Karpas-422 (cell line): ENCODE measurements around the gene ROCK1. TPM values are rescaled to one million over a fixed set of nuclear protein-coding genes. Genes with fewer than 3 reads are reported as not detected.
"Not testable (repeated sequence)": the region's sequence is repeated elsewhere in the genome, so short reads cannot be mapped to it uniquely, and the experiment has no call there.

Experiments
- DNase-seq: peaks from one replicate; pipeline ENCODE4 v3.0.0-alpha.2; 2015
- H2AFZ ChIP-seq: fragments of 200-600 bp; sonication (generic); 2 replicates; pipeline ENCODE4 v1.6.1; 2014; ENCODE audit warnings: antibody characterized with exemption, low read length, mixed read lengths
- H3K27ac ChIP-seq: fragments of 200-600 bp; sonication (generic); 2 replicates; pipeline ENCODE4 v1.5.1; 2014; ENCODE audit warnings: mild to moderate bottlenecking, low read length, moderate library complexity
- H3K27me3 ChIP-seq: fragments of 200-600 bp; sonication (generic); 2 replicates; pipeline ENCODE4 v1.6.1; 2014; ENCODE audit warnings: low read length, mixed read lengths
- H3K36me3 ChIP-seq: fragments of 200-600 bp; sonication (generic); 2 replicates; pipeline ENCODE4 v1.6.1; 2014; ENCODE audit warnings: low read length, mixed read lengths; ENCODE audit not compliant: insufficient read depth
- H3K4me1 ChIP-seq: fragments of 200-600 bp; sonication (generic); 2 replicates; pipeline ENCODE4 v1.6.1; 2014; ENCODE audit warnings: mild to moderate bottlenecking, low read length, mixed read lengths
- H3K4me2 ChIP-seq: fragments of 200-600 bp; sonication (generic); 2 replicates; pipeline ENCODE4 v1.6.1; 2014; ENCODE audit warnings: low read length, low read depth, mild to moderate bottlenecking; ENCODE audit not compliant: poor library complexity, severe bottlenecking
- H3K4me3 ChIP-seq: fragments of 200-600 bp; sonication (generic); 2 replicates; pipeline ENCODE4 v1.5.1; 2014; ENCODE audit warnings: mild to moderate bottlenecking, antibody characterized with exemption, low read length, mixed read lengths
- H3K79me2 ChIP-seq: fragments of 200-600 bp; sonication (generic); 2 replicates; pipeline ENCODE4 v1.6.1; 2014; ENCODE audit warnings: mild to moderate bottlenecking, low read length, mixed read lengths
- H3K9ac ChIP-seq: fragments of 200-600 bp; sonication (generic); 2 replicates; pipeline ENCODE4 v1.6.0; 2014; ENCODE audit warnings: low read length
- H3K9me2 ChIP-seq: fragments of 200-600 bp; sonication (generic), shearing (Covaris generic); replicated peaks from 2 replicates; pipeline ENCODE4 v1.6.0; 2014; ENCODE audit warnings: mild to moderate bottlenecking, low read length, moderate library complexity; ENCODE audit not compliant: insufficient read depth
- H3K9me3 ChIP-seq: fragments of 300-700, 200-600 bp; sonication (generic); 2 replicates; pipeline ENCODE4 v1.6.1; 2014; ENCODE audit warnings: low read length, mixed read lengths
- H4K20me1 ChIP-seq: fragments of 200-600 bp; sonication (generic); 2 replicates; pipeline ENCODE4 v1.6.1; 2014; ENCODE audit warnings: mild to moderate bottlenecking, antibody characterized with exemption, low read length, low read depth; ENCODE audit not compliant: insufficient read depth
- total RNA-seq: library from RNA; depleted of rRNA; stranded (reverse); fragments of >200 nt; shearing (Covaris generic); gene quantifications from 2 replicates; pipeline ENCODE4 v1.2.3, GENCODE V29; 2014; ENCODE audit warnings: low replicate concordance; rRNA removed

ROCK1 gene
- total RNA-seq, result 41.2 and 47.0 TPM in 2 replicates

GRCh38 chr18:21111346-21112139, at the start of gene ROCK1:
TSS of gene ROCK1 (minus strand) at chr18:21111813. CDS start at chr18:21110910, 903 bp downstream.
- peaks cover 37% of the 10 kb centered on the region for H4K20me1 ChIP-seq
- H3K9me3 ChIP-seq, result no peaks in the 10 kb centered on the region
- peak within 1 kb of the TSS; percentile 92 for H3K4me3 ChIP-seq
- H3K27ac ChIP-seq, result peak within 1 kb of the TSS; percentile 74
- H3K79me2 ChIP-seq, result peaks cover 50% of the 10 kb centered on the region
- H2AFZ ChIP-seq, result peak within 1 kb of the TSS; percentile 99
- H3K27me3 ChIP-seq, result no peaks in the 10 kb centered on the region
- H3K4me2 ChIP-seq, result peak within 1 kb of the TSS; percentile 88
- no peaks in the 10 kb centered on the region for H3K9me2 ChIP-seq
- DNase-seq, result peak; percentile 98
- H3K36me3 ChIP-seq, result peaks cover 4% of the 10 kb centered on the region; the same call in 1 of the 2 replicates
- H3K9ac ChIP-seq, result peak within 1 kb of the TSS; percentile 98
- peaks cover 42% of the 10 kb centered on the region for H3K4me1 ChIP-seq

- Histone ChIP-seq H3K9me3 (peaks cover 25% of the 10 kb centered on the region), H3K27ac (no peak overlapping the region), H3K9ac (no peak overlapping the region), H3K4me3 (no peak overlapping the region), H3K4me2 (no peak overlapping the region), H3K9me2 (no peaks in the 10 kb centered on the region), H3K79me2 (no peaks in the 10 kb centered on the region), H3K36me3 (no peaks in the 10 kb centered on the region), H3K27me3 (no peaks in the 10 kb centered on the region), H4K20me1 (no peaks in the 10 kb centered on the region), H2AFZ (no peak overlapping the region), H3K4me1 (no peaks in the 10 kb centered on the region)
- no peak for DNase-seq
These were observed 43.8 kb upstream of the ROCK1 start for GRCh38 chr18:21155443-21155842.

- Histone ChIP-seq H4K20me1 (no peaks in the 10 kb centered on the region), H3K4me1 (no peaks in the 10 kb centered on the region), H3K27ac (no peak overlapping the region), H3K9me2 (no peaks in the 10 kb centered on the region), H2AFZ (no peak overlapping the region), H3K27me3 (no peaks in the 10 kb centered on the region), H3K79me2 (no peaks in the 10 kb centered on the region), H3K36me3 (no peaks in the 10 kb centered on the region), H3K4me3 (no peak overlapping the region), H3K9me3 (no peaks in the 10 kb centered on the region), H3K4me2 (no peak overlapping the region), H3K9ac (no peak overlapping the region)
- DNase-seq, result no peak
These were observed 34.4 kb upstream of the ROCK1 start for GRCh38 chr18:21146016-21146415.

- Histone ChIP-seq H3K79me2 (no peaks in the 10 kb centered on the region), H4K20me1 (no peaks in the 10 kb centered on the region), H3K9ac (no peak overlapping the region), H3K27me3 (no peaks in the 10 kb centered on the region), H3K9me3 (no peaks in the 10 kb centered on the region), H3K4me1 (no peaks in the 10 kb centered on the region), H3K4me3 (no peak overlapping the region), H2AFZ (no peak overlapping the region), H3K27ac (no peak overlapping the region), H3K36me3 (no peaks in the 10 kb centered on the region), H3K4me2 (no peak overlapping the region), H3K9me2 (no peaks in the 10 kb centered on the region)
- no peak for DNase-seq
These were observed 33.8 kb upstream of the ROCK1 start for GRCh38 chr18:21145371-21145770.

DNA sequence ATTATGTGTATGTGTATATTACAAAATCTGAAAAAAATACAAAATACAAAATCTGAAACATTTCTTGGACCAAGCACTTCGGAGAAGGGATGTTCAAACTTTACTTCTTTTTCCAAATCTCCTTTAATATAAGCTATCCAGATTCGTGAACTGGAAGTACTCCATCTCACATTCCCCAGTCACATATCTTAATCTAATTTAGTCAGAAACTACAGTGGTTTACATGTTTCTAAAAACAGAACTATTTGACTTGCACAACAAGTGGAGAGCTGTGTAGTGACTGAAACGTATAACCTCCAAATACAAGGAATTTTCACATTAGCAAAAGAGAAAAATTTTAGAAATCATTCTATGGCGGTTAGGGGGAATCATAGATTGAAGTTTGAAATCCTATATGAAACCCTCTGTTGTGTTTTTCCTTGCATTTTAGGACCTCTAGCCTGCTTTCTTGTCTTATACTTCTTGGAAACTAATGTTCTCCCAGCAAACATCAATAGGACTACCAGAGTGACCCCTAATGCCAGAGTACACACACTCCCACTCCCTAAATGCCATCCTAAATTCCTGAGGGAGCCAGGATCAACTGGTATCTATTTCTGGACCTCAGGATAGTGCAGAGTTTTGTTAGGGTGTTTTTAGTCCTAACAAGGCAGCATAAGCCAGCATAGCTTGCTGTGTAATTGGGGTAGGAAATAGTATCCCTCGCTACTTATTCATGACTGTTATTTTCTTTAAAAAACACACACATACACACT, 30.2 kb upstream of the ROCK1 start:
- Histone ChIP-seq H2AFZ (no peak overlapping the region), H3K79me2 (no peaks in the 10 kb centered on the region), H3K9me2 (no peaks in the 10 kb centered on the region), H3K27ac (no peak overlapping the region), H3K36me3 (no peaks in the 10 kb centered on the region), H3K4me2 (no peak overlapping the region), H3K4me3 (no peak overlapping the region), H3K9ac (no peak overlapping the region), H4K20me1 (no peaks in the 10 kb centered on the region), H3K4me1 (no peaks in the 10 kb centered on the region), H3K27me3 (no peaks in the 10 kb centered on the region), H3K9me3 (no peaks in the 10 kb centered on the region)
- DNase-seq, result no peak

DNA sequence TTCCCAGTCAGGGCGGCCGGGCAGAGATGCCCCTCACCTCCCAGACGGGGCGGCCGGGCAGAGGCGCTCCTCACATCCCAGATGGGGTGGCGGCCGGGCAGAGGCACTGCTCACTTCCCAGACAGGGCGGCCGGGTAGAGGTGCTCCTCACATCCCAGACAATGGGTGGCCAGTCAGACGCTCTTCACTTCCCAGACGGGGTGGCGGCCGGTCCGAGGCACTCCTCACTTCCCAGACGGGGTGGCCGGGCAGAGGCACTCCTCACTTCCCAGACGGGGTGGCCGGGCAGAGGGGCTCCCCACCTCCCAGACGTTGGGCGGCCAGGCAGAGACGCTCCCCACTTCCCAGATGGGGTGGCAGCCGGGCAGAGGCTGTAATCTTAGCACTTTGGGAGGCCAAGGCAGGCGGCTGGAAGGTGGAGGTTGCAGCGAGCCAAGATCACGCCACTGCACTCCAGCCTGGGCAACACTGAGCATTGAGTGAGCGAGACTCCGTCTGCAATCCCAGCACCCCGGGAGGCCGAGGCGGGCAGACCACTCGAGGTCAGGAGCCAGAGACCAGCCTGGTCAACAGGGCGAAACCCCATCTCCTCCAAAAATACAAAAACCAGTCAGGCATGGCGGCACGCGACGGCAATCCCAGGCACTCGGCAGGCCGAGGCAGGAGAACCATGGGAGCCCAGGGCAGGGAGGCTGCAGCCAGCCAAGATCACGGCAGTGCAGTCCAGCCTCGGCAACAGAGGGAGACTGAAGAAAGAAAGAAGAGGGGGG, 26.3 kb upstream of the ROCK1 start:
- not testable (repeated sequence) for H3K79me2 ChIP-seq, DNase-seq, H3K27ac ChIP-seq, H3K4me1 ChIP-seq, H3K9me2 ChIP-seq, H4K20me1 ChIP-seq, H3K4me2 ChIP-seq, H2AFZ ChIP-seq, H3K9me3 ChIP-seq, H3K36me3 ChIP-seq, H3K4me3 ChIP-seq, H3K27me3 ChIP-seq, H3K9ac ChIP-seq

GRCh38 chr18:21134895-21135294, 23.3 kb upstream of the ROCK1 start:
- DNase-seq, result peak; percentile 72
- Histone ChIP-seq H3K79me2 (no peaks in the 10 kb centered on the region), H3K9me3 (no peaks in the 10 kb centered on the region), H3K36me3 (no peaks in the 10 kb centered on the region), H3K4me3 (no peak overlapping the region), H2AFZ (no peak overlapping the region), H3K27ac (no peak overlapping the region), H4K20me1 (no peaks in the 10 kb centered on the region), H3K9me2 (no peaks in the 10 kb centered on the region), H3K27me3 (no peaks in the 10 kb centered on the region), H3K4me1 (no peaks in the 10 kb centered on the region), H3K4me2 (no peak overlapping the region), H3K9ac (no peak overlapping the region)

GRCh38 chr18:21132398-21132918, 20.8 kb upstream of the ROCK1 start:
- H3K36me3 ChIP-seq, result no peaks in the 10 kb centered on the region
- DNase-seq, result no peak
- no peaks in the 10 kb centered on the region for H3K4me1 ChIP-seq
- no peak overlapping the region for H3K9ac ChIP-seq
- H3K27ac ChIP-seq, result no peak overlapping the region
- no peaks in the 10 kb centered on the region for H3K9me2 ChIP-seq
- no peaks in the 10 kb centered on the region for H4K20me1 ChIP-seq
- no peaks in the 10 kb centered on the region for H3K9me3 ChIP-seq
- no peak overlapping the region for H2AFZ ChIP-seq
- no peaks in the 10 kb centered on the region for H3K27me3 ChIP-seq
- H3K79me2 ChIP-seq, result no peaks in the 10 kb centered on the region
- no peak overlapping the region for H3K4me3 ChIP-seq
- H3K4me2 ChIP-seq, result no peak overlapping the region
